Iris pigment epithelial cell (primary cell): ENCODE measurements around the gene PSMG3.

ENCODE experiments used
- DNase-seq: peaks from one replicate; pipeline ENCODE4 v3.0.0-alpha.2; 2011; ENCODE audit warnings: low read depth

PSMG3 gene, protein sequence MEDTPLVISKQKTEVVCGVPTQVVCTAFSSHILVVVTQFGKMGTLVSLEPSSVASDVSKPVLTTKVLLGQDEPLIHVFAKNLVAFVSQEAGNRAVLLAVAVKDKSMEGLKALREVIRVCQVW

DNA sequence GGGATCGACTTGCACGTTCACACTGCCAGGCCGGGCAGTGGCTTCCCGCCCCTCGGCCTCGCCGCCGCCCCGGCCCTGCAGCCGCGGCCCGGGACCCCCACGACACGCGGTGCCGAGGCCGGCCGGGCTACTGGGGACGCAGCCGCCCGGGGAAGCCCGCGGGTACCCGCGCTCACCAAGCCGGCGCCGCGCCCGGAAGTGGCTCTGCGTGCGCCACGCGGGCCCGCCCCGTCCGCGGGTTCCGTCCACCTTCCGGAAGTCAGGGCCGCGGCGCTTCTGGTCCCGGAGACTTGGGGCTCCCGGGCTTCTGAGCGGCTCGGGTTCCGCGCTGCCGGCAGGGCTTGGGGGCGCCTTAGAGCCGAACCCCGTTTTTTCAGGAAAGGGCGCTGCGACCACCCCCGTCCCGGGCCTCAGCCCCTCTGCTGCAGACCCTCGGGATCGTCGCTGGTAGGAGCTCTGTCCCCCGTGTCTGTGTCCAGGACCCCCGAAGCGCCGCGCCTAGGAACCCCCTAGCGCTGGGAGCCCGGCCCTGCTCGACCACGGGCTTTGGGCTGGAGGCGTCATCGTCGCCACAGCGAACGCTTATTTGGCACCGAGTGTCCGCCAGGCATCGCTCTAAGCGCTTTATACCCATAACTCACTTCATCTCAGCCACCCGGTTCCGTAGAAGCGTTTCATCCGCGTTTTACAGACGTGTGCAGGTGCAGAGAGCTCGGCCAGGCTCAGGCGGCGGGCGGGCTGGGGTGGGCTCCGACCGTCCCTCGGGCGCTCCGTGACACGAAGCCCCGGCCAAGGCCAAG lies at the start of gene PSMG3:
PSMG3 (minus strand) TSS at position 200 of the 800 bp plus-strand sequence. CDS start 693 bp downstream, outside the sequence.
- peak; percentile 95 for DNase-seq

DNA sequence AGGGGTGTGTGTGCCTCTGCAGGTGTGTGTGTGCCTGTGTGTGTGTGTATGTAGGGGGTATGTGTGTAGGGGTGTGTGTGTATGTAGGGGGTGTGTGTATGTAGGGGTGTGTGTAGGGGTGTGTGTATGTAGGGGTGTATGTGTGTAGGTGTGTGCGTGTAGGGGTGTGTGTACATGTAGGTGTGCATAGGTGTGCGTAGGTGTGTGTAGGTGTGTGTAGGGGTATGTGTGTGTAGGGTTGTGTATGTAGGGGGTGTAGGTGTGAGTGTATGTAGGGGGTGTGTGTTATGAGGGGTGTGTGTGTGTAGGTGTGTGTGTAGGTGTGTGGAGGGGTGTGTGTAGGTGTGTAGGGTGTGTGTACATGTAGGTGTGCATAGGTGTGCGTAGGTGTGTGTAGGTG lies 48.6 kb upstream of the PSMG3 start:
- DNase-seq = no peak

DNA sequence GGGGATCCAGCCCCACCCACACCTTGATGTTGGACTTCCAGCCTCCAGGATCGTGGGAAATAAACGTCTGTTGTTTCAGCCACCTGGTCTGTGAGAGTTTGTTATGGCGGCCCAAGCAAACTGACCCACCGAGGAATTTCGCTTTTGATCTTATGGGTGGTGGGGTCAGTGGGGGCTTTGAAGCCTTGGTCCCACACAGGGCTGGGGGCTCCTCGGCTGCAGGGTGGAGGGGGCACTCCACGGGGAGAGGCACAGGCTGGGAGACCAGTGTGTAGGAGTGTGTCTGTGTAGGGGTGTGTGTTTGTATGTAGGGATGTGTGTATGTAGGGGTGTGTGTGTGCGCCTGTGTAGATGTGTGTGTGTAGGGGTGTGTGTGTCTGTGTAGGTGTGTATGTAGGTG lies 48.1 kb upstream of the PSMG3 start:
- DNase-seq = no peak

DNA sequence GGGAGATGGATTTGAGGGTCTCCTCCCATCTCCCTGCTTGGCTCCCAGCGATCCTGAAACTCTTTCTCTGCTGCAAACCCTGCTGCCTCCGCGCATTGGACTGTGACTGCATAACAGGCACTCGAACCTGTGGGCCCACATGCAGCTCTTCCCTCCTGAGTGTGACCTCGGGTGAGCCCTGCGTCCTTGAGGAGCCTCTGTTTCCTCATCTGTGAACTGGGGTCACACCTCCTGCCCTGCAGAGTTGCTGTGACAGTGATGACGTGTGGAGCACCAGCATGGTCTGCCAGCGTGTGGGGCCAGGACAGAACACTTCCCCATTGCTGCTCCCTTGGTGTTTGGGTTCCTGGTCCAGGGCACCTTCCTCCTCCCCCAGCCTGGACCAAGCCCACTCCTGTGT lies 46.9 kb upstream of the PSMG3 start:
- DNase-seq = no peak

DNA sequence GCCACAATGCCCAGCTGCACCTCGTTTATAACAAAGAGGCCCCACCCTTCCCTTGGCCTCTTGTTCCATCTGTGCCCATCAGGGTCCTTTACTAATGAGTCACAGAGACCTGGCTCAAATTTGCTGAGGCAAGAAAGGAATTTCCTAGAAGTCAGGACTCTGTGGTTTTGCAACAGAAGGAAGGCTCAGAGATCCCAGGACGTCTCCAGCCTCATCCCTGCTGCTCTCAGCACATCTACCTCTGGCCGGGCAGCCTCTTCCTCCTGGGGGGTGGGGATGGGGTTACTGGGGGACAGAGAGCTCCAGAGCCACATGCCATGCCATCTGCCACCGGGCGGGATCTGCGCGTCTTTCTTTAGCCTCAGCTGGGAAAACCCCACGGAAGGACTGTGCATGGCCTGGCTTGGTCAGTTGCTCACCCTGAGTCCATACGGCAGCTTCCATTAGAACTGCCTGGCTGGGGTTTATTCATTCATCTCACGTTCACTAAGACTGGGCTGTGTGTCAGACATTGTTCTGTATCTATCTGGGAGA lies 41.9 kb upstream of the PSMG3 start:
- DNase-seq = peak; percentile 64

DNA sequence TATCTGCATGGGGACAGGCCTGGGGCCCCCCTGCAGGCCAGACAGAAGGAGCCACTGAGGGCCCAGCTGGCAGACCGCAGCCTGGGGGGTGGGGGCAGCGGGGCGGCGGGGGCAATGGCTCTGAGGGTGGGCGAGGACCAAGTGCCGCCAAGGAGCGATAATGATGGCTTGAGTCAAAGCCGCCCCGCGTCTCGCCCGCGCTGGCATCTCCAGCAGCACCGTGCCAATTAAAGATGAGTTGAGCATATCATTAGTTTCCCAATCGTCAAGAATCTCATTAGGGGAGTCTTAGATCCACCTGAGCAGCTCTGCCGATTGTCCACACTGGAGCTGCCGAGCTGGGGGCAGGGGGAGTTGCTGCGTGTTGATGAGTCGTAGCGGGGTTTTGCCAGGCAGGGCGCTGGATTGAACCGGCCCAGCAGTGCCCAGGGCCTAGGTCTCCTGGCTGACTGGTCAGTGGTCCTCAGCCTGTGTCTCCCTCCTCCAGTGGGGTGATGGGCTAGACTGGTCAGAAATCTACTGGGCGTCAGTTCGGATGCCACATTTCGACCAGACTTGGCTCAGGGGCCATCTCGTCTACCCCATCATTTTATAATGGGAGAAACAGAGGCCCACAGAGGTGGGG lies 41.0 kb upstream of the PSMG3 start:
- no peak for DNase-seq

DNA sequence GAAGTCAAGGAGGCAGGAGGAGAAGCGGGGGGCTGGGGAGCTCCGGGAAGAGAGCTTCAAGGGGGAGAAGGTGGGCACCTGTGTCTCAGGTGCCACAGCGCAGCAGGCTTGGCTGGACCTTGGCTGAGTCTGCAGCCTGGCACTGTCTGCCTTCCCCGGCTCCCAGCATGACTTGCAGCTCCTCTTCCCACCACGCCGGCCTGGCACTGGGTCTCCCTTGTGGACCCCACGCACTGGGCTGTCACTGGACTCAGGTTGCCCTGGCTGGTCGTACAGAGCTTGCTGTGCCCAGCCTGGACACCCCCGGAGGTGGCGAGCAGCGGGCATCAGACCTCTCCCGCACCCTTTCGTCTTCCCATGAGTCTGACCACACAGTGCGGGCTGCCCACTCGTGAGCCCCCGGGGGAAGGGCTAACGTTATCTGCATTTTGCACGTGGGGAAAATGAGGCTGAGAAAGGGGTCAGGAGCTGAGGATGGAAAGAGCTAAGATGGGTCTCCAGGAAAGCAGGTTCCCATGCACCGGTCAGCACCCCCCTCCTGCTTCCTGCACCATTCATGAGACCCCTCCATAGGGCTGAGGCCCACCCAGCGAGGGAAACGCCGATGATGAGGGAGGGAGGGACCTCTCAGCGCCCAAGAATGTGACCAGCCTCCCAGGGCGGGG lies 40.3 kb upstream of the PSMG3 start:
- no peak for DNase-seq

DNA sequence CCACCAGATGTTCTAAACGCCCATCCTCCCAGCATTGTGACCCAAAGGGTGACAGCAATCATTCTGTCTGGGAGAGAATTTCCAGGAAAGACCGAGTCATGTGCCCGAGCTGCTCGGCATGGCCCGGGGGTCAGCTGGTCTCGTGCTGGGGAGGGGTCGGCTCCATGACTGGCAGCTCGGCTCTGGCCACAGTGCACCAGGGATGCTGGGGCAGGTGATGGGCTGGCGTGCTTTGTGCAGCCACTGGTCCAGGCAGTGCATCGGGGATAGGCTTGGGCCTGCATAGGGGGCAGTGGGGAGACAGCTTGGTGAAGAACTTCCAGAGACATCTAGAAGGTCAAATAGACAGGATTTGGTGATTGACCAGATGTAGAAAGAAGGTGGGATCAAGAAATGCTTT lies 39.2 kb upstream of the PSMG3 start:
- no peak for DNase-seq

DNA sequence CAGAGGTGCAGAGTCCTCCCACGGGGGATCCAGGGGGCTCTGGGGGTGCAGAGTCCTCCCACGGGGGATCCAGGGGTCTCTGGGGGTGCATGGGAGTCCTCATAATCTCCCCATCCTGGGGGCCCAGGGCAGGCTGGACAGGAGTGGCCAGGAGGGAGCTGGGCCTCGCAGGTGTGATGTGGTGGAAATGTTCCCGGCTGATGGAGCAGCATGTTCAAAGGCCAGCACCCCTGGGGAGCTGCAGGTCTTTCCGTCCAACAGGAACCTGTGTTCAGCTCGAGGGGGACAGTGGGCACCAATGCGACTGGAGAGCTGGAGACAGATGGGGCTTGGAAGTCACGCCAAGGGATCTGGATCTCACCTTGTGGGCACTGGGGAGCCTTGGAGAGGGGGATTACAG lies 38.5 kb upstream of the PSMG3 start:
- DNase-seq = no peak

DNA sequence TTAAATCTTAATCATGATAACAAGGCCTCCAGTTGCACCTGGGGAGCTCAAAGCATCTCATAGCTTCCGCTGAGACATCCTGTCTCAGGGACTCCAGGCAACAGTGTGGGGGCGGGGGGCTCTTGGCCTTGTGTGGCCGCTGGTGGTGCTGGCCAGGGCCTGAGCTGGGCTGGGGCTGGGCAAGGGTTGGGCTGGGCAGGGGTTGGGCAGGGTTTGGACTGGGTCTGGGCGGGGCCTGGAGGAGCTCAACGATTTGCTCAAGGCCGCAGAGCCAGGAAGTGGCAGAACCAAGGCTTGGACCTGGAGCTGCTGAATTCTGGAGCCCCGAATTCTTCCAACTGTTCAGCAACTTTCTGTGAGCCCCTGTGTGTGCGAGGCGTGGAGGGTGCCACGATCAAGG lies 37.9 kb upstream of the PSMG3 start:
- no peak for DNase-seq

DNA sequence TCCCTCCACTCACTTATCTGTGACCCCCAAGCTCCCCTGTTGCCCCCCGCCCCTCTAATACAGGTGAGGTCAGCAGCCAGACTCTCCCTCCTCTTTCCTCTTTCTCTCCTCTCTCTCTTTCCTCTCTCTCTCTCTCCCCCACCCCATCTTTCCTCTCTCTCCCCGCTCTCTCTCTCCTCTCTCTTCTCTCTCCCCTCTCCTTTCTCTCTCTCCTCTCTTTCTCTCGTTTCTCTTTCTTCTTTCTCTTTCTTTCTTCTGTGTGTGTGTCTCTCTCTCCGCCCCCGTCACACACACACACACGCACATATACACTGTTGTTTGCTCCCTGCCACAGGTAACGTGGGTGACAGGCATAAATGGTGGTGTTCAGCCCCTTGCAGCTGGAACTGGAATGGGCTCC lies 37.2 kb upstream of the PSMG3 start:
- DNase-seq = no peak

DNA sequence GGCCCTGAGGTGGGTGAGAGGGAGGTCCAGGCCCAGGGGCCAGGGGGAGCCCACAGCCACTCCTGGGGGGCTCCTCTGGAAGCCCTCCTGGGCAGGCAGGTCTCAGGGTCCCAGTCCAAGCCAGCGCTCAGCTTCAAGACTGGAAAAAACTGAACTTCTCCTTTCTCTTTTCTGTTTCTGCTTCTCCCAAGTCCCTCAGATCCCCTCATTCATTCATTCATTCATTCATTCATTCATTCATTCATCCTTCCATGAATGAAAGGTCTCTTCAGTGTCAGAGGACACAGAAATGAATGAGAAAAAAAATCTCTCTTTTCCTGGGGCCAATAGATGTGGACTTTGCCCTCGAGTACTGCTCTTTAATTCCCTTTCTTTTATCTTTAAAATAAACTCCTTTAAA lies 34.6 kb upstream of the PSMG3 start:
- no peak for DNase-seq

DNA sequence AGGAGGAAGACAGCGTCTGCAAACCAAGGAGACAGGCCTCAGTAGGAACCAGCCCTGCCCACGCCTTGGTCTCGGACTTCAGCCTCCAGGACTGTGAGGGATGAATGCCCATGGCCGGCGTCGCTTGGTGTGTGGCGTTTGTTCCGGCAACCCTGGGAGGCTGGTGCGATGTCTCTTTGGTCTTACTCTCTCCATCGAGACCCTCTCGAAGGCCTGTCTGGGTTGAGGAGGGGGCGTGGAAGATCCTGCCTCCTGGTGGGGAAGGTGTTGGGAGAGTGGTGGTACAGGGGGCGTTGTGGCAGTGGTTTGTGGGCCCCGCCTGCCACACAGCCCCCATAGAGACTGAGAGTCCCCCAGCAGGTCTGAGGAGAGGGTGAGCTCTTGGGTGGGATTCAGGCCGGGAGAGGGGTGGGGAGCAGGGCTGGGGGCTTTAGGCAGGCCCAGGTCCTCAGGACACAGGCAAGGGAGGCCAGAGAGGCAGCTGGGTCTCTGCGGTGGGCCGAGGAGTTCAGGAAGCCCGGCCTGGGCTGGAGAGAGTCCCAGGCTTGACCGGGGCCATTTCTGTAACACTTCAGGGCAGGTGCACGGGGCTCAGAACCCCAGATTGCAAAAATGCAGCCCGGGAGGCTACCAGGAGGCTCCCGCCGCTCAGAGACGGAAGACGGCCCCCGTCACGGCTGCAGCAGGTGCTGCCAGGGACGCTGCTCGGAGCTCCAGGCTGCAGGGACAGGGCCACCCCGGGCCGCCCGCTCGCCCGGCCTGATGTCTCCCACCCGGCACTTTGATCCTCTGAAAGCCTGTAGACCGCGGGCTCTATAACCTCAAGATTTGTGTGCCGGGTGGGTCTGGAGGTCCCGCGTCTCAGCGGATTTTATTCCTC lies 33.8 kb upstream of the PSMG3 start:
- DNase-seq = no peak

DNA sequence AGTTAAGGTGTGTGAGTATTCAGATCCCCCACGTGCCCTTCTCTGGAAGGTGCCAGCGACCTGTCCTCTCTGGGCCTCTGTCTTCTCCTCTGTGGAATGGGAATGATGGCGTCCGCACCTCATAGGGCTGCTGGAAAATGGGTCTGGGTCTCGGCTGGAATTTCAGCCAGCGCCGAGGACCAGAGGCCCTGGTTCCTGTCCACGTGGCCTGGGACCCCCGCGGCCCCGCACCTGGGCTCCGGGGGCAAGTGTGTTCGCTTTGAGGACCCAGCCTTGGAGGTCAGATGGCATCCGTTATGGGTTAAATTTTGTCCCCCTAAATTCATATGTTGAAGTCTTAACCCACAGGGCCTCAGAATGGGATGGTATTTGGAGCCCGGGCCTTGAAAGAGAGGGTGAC lies 32.6 kb upstream of the PSMG3 start:
- DNase-seq = no peak

DNA sequence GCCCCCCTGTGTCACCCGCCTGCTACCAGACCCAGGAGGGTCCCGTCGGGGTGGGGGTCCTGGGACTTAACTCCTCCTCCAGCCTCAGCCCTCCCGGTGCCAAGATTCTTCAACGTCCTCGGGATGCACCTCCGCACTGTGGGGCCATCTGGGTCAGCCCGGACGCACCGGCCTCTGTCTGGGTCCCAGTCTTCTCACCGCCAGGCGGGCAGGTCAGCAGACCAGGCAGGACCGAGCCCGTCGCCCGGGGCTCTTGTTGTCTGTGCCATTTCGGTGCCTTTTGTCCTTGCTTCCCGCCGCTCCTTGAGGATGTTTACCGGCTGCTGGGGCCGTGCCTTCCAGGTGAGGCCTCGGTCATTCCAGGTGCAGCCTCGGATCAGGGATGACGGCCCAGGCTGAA lies 32.1 kb upstream of the PSMG3 start:
- no peak for DNase-seq

DNA sequence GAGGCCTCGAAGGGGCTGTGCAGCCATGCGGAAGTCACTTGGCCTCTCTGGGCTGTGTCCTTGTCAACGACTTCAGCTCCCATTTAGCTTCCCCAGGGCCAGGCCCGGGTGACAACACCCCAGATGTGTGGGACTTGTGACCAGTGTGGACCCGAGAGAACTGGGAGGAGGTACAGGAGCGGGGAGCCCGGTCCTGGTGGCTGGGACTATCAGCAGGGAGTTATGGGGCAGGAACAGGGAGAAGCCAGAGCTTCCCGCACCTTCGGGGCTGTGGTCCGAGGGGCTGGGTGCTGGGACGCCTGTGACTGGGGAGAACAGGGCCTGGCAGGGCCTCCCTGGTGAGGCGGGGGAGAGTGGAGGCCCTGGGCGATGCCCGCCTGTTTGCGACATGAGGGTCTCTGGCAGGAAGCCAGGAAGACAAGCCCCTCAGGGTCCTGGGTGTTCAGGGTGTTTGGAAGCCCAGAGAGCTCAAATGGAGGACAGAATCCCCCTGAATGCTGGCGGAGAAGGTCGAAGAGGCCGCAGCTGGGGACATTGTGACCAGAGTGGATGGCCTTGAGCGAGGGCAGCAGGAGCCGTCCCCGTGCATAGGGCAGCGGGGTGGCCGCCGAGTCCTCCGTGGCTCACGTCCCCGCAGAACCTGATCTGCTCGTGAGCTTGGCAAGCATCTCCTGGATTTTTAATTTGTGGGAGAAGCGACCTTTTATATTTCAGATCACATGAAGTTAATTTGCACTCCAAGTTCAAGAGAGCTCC lies 30.0 kb upstream of the PSMG3 start:
- DNase-seq = no peak

DNA sequence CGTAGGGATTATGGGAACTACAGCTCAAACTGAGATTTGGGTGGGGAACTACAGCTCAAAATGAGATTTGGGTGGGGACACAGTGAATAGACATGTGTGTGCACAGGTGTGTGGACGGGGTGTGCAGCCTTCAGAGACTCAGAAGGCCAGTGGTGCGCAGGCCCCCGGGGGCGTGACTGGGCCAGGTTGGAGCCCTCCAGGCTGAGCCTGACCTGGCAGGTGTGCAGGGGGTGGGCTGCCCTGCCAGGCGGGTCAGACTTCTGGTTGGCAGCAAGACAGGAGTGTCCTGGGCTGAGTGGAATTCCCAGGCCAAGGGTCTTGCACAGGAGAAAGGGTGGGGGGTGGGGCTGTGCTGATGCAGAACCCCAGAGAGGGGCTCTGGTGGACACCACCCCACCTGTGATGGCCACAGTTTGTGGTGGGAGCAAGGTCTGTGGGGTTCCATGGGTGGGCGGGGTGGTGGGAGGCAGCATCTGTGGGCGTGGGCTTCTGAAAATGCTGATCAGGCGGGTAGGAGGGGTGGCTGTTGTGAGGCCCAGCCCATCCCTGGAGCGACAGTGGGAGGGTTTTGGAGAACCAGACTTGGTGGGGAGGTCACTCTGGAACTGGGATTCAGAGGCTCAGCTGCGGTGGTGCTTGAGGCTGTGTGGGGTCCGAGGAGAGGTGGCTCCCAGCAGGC lies 29.3 kb upstream of the PSMG3 start:
- DNase-seq = no peak

DNA sequence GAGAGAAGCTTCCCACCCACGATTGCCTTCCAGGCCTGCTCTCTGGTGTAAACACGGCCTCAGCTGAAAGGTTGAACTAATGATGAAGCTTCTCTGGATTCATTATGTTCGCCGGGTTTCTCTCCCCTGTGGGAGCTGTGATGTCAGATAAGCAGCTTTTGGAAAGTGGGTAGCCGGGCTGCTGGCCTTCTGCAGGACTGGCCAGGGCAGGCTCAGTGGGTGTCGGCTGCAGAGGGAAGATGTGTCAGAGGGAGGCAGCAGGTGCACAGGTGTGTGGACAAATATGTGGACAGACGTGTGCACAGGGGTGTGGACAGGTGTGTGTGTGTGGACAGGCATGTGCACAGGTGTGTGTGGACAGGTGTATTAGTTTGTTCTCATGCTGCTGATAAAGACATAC lies 28.5 kb upstream of the PSMG3 start:
- no peak for DNase-seq

DNA sequence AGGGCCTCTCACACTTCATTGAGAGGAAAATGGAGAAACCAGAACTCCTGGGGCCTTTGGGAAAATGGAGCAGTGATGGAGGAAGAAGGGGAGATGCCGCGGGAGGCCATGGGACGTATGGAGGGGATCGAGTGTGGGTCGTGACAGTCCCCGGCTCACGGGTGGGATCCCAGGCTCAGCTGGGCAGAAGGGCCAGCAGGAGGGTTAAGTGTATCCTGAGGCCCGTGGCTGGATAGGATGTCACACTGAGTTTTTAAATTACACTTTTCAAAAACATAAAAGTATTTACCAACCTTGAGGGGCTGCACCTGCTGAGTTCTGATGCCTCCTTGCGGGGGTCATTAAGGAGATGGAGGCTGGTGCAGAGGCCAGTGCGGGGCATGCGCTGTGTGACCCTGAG lies 28.0 kb upstream of the PSMG3 start:
- DNase-seq = no peak

DNA sequence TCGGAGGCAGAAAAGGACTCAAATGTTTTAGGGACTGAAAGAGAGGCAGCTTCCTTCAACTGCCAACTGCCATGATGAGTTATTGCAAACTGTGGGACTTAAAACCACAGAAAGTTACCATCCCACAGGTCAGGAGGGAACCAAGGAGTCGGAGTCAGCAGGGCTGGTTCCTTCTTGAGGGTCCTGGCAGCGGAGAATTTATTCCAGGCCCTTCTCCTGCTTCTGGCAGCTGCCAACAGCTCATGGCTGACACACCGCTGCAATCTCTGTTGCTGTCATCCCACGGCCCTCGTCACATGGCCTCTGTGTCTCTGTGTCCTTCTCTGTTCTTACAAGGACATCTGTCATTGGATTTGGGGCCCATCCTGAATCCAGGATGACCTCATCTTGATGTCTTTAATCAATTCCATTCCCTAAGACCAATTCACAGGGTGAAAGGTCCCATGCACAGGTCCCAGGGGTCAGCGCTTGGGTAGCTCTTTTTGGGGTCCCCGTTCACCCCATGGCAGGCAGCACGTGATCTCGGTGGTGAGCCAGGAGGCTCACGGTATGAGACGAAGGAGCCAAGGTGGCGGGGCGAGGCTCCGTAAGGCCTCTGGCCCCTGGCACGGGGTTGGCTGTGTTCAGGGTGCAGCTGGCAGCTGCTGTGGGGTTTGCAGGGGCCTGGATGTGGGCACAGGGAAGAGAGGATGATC lies 27.4 kb upstream of the PSMG3 start:
- no peak for DNase-seq
